A549 (cell line): Measurements from ENCODE around the gene H1-8. TPM values are rescaled to one million over a fixed set of nuclear protein-coding genes. Genes with fewer than 3 reads are reported as not detected.

ENCODE experiments used
- ATAC-seq, 2 experiments: fragments of 200-7000 bp in 1 of 2; fragments of >200 bp in 1 of 2; cut with Nextera tagmentation in 1 of 2; cut with Tn5 transposase in 1 of 2; 3 replicates each; pipeline versions ENCODE4 v1.8.0 to v1.9.1; 2018 to 2020; ENCODE audit warnings: mild to moderate bottlenecking in 1 of 2, moderate library complexity in 1 of 2
- CTCF ChIA-PET: fragments of 300-600 bp; sonication (Branson Sonifier 250); formaldehyde crosslinking; extraction: SDS; loops from one replicate; lab custom pipeline; 2021; ENCODE audit warnings: antibody characterized with exemption, inconsistent platforms; lab: Yijun Ruan, JAX
- POLR2A ChIA-PET: fragments of 350-600 bp; formaldehyde crosslinking; extraction: SDS; loops from one replicate; lab custom pipeline; 2021; ENCODE audit warnings: antibody characterized with exemption, inconsistent platforms; lab: Yijun Ruan, JAX
- DNase-seq, 2 experiments: peaks; one replicate each; pipeline versions ENCODE4 v3.0.0 to v3.0.0-alpha.2; 2011 to 2016; ENCODE audit warnings: low read depth in 1 of 2, low spot score in 1 of 2
- FAIRE-seq: peaks from 2 replicates; lab custom pipeline; 2011; peaks lifted over from hg19 to GRCh38; lab: Jason Lieb, UNC
- H3K27ac ChIP-seq, 2 experiments: fragments of >200 bp; sonication (Bioruptor Twin); formaldehyde crosslinking; 3 replicates each; pipeline ENCODE4 v1.5.1; 2016 to 2017
- H3K4me1 ChIP-seq: fragments of >200 bp; sonication (Bioruptor Twin); formaldehyde crosslinking; 3 replicates; pipeline ENCODE4 v1.6.1; 2016
- H3K4me2 ChIP-seq: fragments of >200 bp; sonication (Bioruptor Twin); formaldehyde crosslinking; 3 replicates; pipeline ENCODE4 v1.6.1; 2016
- H3K4me3 ChIP-seq: fragments of >200 bp; sonication (Bioruptor Twin); formaldehyde crosslinking; 3 replicates; pipeline ENCODE4 v1.5.1; 2016
- H3K9me3 ChIP-seq: fragments of >200 bp; sonication (Bioruptor Twin); formaldehyde crosslinking; 3 replicates; pipeline ENCODE4 v1.6.1; 2016
- CHD4 ChIP-seq: fragments of 200-600 bp; sonication (generic); IDR thresholded peaks from 2 replicates; pipeline ENCODE4 v1.6.1; 2016; ENCODE audit warnings: antibody characterized with exemption, mild to moderate bottlenecking, borderline replicate concordance
- EHF ChIP-seq: fragments of 250-450 bp; sonication (Bioruptor Pico); IDR thresholded peaks from 2 replicates; pipeline ENCODE4 v1.5.0; 2020; ENCODE audit warnings: mild to moderate bottlenecking
- EHMT2 ChIP-seq: fragments of 200-600 bp; sonication (generic); IDR thresholded peaks from 2 replicates; pipeline ENCODE4 v1.6.1; 2016; ENCODE audit warnings: antibody characterized with exemption, low read depth, mild to moderate bottlenecking, moderate library complexity
- EP300 ChIP-seq, 2 experiments: fragments of >200 bp; sonication (Bioruptor Twin); formaldehyde crosslinking; IDR thresholded peaks; 2 replicates in 1 of 2; 3 replicates in 1 of 2; pipeline ENCODE4 v1.6.1; 2016 to 2017
- FOSB ChIP-seq: fragments of 250-450 bp; sonication (Bioruptor Pico); IDR thresholded peaks from 2 replicates; pipeline ENCODE4 v1.5.0; 2020; ENCODE audit warnings: mild to moderate bottlenecking, moderate library complexity
- FOSL2 ChIP-seq, 2 experiments: fragments of 450-650 bp in 1 of 2; fragments of >200 bp in 1 of 2; sonication (Bioruptor Twin) in 1 of 2; formaldehyde crosslinking; IDR thresholded peaks; 2 replicates each; pipeline versions ENCODE4 v1.5.0 to v1.6.1; 2016 to 2020; ENCODE audit warnings: mild to moderate bottlenecking in 1 of 2, moderate library complexity in 1 of 2
- FOXS1 ChIP-seq: fragments of 250-450 bp; sonication (Bioruptor Pico); IDR thresholded peaks from 2 replicates; pipeline ENCODE4 v1.5.0; 2020; ENCODE audit warnings: mild to moderate bottlenecking, moderate library complexity
- GATA3 ChIP-seq: IDR thresholded peaks from 2 replicates; pipeline ENCODE4 v1.6.1; 2012; ENCODE audit warnings: borderline replicate concordance
- HDAC2 ChIP-seq: fragments of 200-600 bp; sonication (generic); IDR thresholded peaks from 2 replicates; pipeline ENCODE4 v1.6.1; 2016
- HEYL ChIP-seq: fragments of 250-450 bp; sonication (Bioruptor Pico); IDR thresholded peaks from 2 replicates; pipeline ENCODE4 v1.8.0; 2021; ENCODE audit warnings: mild to moderate bottlenecking, moderate library complexity
- HOXA7 ChIP-seq: fragments of 250-450 bp; sonication (Bioruptor Pico); IDR thresholded peaks from 2 replicates; pipeline ENCODE4 v1.5.0; 2020; ENCODE audit warnings: mild to moderate bottlenecking, moderate library complexity
- HOXB5 ChIP-seq: fragments of 250-450 bp; sonication (Bioruptor Pico); IDR thresholded peaks from 2 replicates; pipeline ENCODE4 v1.5.0; 2020; ENCODE audit warnings: mild to moderate bottlenecking, moderate library complexity
- JUN ChIP-seq, 2 experiments: fragments of >200 bp; sonication (Bioruptor Twin); formaldehyde crosslinking; IDR thresholded peaks; 2 replicates in 1 of 2; 3 replicates in 1 of 2; pipeline ENCODE4 v1.6.1; 2016 to 2017
- MAFK ChIP-seq: fragments of 450-650 bp; IDR thresholded peaks from 2 replicates; pipeline ENCODE4 v1.6.1; 2014; ENCODE audit not compliant: partially characterized antibody
- MYC ChIP-seq: IDR thresholded peaks from 2 replicates; pipeline ENCODE4 v1.6.1; 2012; ENCODE audit warnings: mild to moderate bottlenecking, inconsistent platforms, low read length, improper control_type of control experiment, borderline replicate concordance
- NPAS2 ChIP-seq: fragments of 250-450 bp; sonication (Bioruptor Pico); IDR thresholded peaks from 2 replicates; pipeline ENCODE4 v1.8.0; 2022; ENCODE audit warnings: mild to moderate bottlenecking, moderate library complexity, borderline replicate concordance
- NR3C1 ChIP-seq: fragments of >200 bp; sonication (Bioruptor Twin); formaldehyde crosslinking; IDR thresholded peaks from 3 replicates; pipeline ENCODE4 v1.6.1; 2017
- PHF8 ChIP-seq: fragments of 200-600 bp; sonication (generic); IDR thresholded peaks from 2 replicates; pipeline ENCODE4 v1.6.1; 2016; ENCODE audit warnings: low read depth, mild to moderate bottlenecking, antibody characterized with exemption, moderate library complexity, borderline replicate concordance
- SMC3 ChIP-seq: fragments of >200 bp; sonication (Bioruptor Twin); formaldehyde crosslinking; IDR thresholded peaks from 3 replicates; pipeline ENCODE4 v1.6.1; 2018; ENCODE audit warnings: inconsistent platforms
- SREBF2 ChIP-seq: fragments of 450-650 bp; IDR thresholded peaks from 2 replicates; pipeline ENCODE4 v1.6.1; 2014; ENCODE audit warnings: mild to moderate bottlenecking, moderate library complexity
- TP53 ChIP-seq: fragments of 250-450 bp; sonication (Bioruptor Pico); IDR thresholded peaks from 2 replicates; pipeline ENCODE4 v1.5.0; 2021; ENCODE audit warnings: mild to moderate bottlenecking, moderate library complexity
- ZNF302 ChIP-seq: fragments of 250-450 bp; sonication (Bioruptor Pico); IDR thresholded peaks from 2 replicates; pipeline ENCODE4 v1.9.0; 2021; ENCODE audit warnings: inconsistent platforms, mild to moderate bottlenecking, moderate library complexity
- WGBS: methylation state at CpG from one replicate; pipeline ENCODE4 v1.1.6; 2017; ENCODE audit errors: missing lambda C conversion rate; 5-methylcytosine and 5-hydroxymethylcytosine counted together
- polyA plus RNA-seq, 4 experiments: library from polyadenylated mRNA; depleted of rRNA in 3 of 4; stranded (reverse); fragments of >200 nt; fragmentation: RNase III in 1 of 4; extraction: RNeasy Plus Mini Kit Qiagen cat#74134 plus additional on column Dnase treatment in 1 of 4; gene quantifications; 2 replicates in 3 of 4; 3 replicates in 1 of 4; pipeline ENCODE4 v1.2.3, GENCODE V29; 2011 to 2017
- TF ChIP-seq, protein P1 (sequence below): IDR thresholded peaks from 2 replicates; pipeline ENCODE4 v1.6.1; 2012; ENCODE audit warnings: low read depth, borderline replicate concordance
- TF ChIP-seq, protein P2 (sequence below): fragments of >200 bp; sonication (Bioruptor Twin); formaldehyde crosslinking; IDR thresholded peaks from 2 replicates; pipeline ENCODE4 v1.6.1; 2016
- TF ChIP-seq, protein P3 (sequence below): fragments of 250-450 bp; sonication (Bioruptor Pico); IDR thresholded peaks from 2 replicates; pipeline ENCODE4 v1.5.0; 2021; ENCODE audit warnings: mild to moderate bottlenecking, moderate library complexity, borderline replicate concordance
- TF ChIP-seq, protein P4 (sequence below): fragments of 450-650 bp; IDR thresholded peaks from 2 replicates; pipeline ENCODE4 v1.6.1; 2014; ENCODE audit warnings: antibody characterized with exemption
- TF ChIP-seq, protein P5 (sequence below): fragments of 250-450 bp; sonication (Bioruptor Pico); IDR thresholded peaks from 2 replicates; pipeline ENCODE4 v1.5.0; 2020; ENCODE audit warnings: low read depth, mild to moderate bottlenecking, moderate library complexity
- TF ChIP-seq, protein P6 (sequence below): IDR thresholded peaks from 2 replicates; pipeline ENCODE4 v1.6.1; 2012
- TF ChIP-seq, protein P7 (sequence below): fragments of 200-600 bp; sonication (generic); IDR thresholded peaks from 2 replicates; pipeline ENCODE4 v1.6.1; 2016; ENCODE audit warnings: antibody characterized with exemption, mild to moderate bottlenecking, moderate library complexity

Gene H1-8
- polyA plus RNA-seq, 2 of the 4 experiments (the other 2 are of a cell fraction) = not detected

DNA sequence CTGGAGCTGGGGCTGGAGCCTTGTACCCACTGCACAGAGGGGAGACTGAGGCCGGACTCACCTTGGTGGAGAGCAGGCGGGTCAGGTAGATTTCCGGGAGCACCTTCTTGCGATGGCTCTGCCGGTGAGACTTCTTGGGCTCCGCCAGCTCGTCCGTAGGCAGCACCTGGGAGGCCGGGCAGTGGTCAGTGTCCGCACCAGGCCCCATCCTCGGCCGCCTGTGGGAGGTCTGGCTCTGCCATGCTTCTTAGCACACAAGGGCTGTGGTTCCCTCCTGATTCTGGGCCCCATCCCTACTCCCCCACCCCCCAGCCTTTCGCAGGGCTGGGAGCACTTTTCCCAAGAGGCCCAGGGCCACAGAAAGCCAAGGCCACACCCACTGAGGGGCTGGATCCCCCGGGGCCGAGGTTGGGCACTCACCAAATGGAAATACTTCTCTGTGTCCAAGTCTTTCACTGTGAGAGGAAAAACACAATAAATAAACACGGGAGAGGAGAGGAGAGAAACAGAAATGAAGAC is 17.4 kb downstream of the H1-8 start:
- Histone ChIP-seq H3K4me3 (no peak overlapping the region), H3K27ac (peak overlapping the region; percentile 85 to 86), H3K4me1 (peaks cover 43% of the 10 kb centered on the region), H3K4me2 (peak overlapping the region; percentile 43; the same call in 2 of the 3 replicates), H3K9me3 (no peaks in the 10 kb centered on the region)
- no peak for TF ChIP-seq CHD4
- TF ChIP-seq EP300 (IDR thresholded peaks at IDR 0.05) = no peak
- TF ChIP-seq, protein P1, sequence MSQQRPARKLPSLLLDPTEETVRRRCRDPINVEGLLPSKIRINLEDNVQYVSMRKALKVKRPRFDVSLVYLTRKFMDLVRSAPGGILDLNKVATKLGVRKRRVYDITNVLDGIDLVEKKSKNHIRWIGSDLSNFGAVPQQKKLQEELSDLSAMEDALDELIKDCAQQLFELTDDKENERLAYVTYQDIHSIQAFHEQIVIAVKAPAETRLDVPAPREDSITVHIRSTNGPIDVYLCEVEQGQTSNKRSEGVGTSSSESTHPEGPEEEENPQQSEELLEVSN = no peak
- no peak for TF ChIP-seq SREBF2
- no peak for TF ChIP-seq ZNF302 (CRISPR knock-in tag)
- TF ChIP-seq NPAS2 = no peak
- no peak for TF ChIP-seq HEYL (CRISPR knock-in tag)
- TF ChIP-seq HOXB5 (CRISPR knock-in tag) = no peak
- TF ChIP-seq, protein P2, sequence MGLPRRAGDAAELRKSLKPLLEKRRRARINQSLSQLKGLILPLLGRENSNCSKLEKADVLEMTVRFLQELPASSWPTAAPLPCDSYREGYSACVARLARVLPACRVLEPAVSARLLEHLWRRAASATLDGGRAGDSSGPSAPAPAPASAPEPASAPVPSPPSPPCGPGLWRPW = no peak
- no peak for TF ChIP-seq MYC
- TF ChIP-seq GATA3 = no peak
- TF ChIP-seq TP53 (CRISPR knock-in tag) = no peak
- no peak for TF ChIP-seq JUN (IDR thresholded peaks at IDR 0.05)
- no peak for TF ChIP-seq SMC3
- TF ChIP-seq, protein P3, sequence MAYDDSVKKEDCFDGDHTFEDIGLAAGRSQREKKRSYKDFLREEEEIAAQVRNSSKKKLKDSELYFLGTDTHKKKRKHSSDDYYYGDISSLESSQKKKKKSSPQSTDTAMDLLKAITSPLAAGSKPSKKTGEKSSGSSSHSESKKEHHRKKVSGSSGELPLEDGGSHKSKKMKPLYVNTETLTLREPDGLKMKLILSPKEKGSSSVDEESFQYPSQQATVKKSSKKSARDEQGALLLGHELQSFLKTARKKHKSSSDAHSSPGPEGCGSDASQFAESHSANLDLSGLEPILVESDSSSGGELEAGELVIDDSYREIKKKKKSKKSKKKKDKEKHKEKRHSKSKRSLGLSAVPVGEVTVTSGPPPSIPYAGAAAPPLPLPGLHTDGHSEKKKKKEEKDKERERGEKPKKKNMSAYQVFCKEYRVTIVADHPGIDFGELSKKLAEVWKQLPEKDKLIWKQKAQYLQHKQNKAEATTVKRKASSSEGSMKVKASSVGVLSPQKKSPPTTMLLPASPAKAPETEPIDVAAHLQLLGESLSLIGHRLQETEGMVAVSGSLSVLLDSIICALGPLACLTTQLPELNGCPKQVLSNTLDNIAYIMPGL (CRISPR knock-in tag) = no peak
- TF ChIP-seq, protein P4, sequence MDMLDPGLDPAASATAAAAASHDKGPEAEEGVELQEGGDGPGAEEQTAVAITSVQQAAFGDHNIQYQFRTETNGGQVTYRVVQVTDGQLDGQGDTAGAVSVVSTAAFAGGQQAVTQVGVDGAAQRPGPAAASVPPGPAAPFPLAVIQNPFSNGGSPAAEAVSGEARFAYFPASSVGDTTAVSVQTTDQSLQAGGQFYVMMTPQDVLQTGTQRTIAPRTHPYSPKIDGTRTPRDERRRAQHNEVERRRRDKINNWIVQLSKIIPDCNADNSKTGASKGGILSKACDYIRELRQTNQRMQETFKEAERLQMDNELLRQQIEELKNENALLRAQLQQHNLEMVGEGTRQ = no peak
- TF ChIP-seq FOXS1 (CRISPR knock-in tag) = no peak
- no peak for TF ChIP-seq FOSL2 (IDR thresholded peaks at IDR 0.05)
- TF ChIP-seq FOSL2 (CRISPR knock-in tag; IDR thresholded peaks at IDR 0.05) = no peak
- TF ChIP-seq EHF (CRISPR knock-in tag) = no peak
- no peak for TF ChIP-seq MAFK
- DNase-seq (no peak), ATAC-seq (no peak), FAIRE-seq (no peak)
- CTCF ChIA-PET = interaction anchor here (0.6 kb wide), 1 partner anchor 587 kb away, joined by 4 read pairs; no protein-coding TSS in a partner anchor
- WGBS = 47% methylated on average over 5 of the region's 16 CpGs
- POLR2A ChIA-PET = no interaction called here

DNA sequence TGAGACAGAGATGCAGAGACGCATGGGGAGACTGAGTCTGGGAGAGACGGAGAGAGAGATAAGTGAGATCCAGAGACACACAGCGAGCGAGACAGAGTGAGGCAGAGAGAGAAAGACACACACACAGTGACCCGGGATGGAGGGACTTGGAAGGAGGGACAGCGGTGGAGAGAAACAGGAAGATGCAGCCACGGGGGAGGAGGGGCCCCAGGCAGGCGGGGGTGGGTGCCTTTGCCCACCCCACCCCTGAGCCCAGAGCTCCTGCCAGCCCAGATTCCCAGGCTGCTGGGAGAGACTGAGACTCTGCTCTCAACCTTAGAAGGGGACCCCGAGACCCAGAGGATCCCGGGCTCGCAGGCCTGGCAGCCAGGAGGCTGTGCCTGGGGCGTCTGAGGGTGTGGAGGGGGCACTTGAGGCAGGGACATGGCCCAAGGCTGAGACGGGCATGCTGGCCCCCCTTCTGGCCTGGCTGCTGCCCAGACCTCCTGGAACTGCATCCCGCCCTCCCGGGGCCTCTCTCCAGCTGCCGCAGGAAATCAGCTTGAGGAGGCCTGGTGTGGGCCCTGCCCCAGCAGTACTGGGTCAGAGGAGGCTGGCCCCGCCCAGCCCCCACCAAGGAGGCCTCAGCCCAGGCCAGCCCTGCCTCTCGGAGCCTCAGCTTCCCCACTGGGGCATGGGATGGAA is 18.1 kb downstream of the H1-8 start:
- Histone ChIP-seq H3K4me3 (no peak overlapping the region), H3K4me1 (peaks cover 43% of the 10 kb centered on the region), H3K4me2 (peak overlapping the region; percentile 43; the same call in 2 of the 3 replicates), H3K9me3 (no peaks in the 10 kb centered on the region), H3K27ac (peak overlapping the region; percentile 85 to 86)
- ATAC-seq = peak in 1 of 2 experiments; percentile 54; a peak in 4 of 6 replicates
- POLR2A ChIA-PET = no interaction called here
- 65% methylated on average over 7 of the region's 18 CpGs for WGBS
- CTCF ChIA-PET = interaction anchor here (0.6 kb wide), 1 partner anchor 588 kb away, joined by 4 read pairs; no protein-coding TSS in a partner anchor
- no peak for FAIRE-seq
- peak in 1 of 2 experiments; percentile 24 for DNase-seq
- TF ChIP-seq, protein P5, sequence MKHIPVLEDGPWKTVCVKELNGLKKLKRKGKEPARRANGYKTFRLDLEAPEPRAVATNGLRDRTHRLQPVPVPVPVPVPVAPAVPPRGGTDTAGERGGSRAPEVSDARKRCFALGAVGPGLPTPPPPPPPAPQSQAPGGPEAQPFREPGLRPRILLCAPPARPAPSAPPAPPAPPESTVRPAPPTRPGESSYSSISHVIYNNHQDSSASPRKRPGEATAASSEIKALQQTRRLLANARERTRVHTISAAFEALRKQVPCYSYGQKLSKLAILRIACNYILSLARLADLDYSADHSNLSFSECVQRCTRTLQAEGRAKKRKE (CRISPR knock-in tag) = no peak
- TF ChIP-seq NR3C1 (no peak), PHF8 (no peak), FOSB (CRISPR knock-in tag) (no peak), HOXA7 (CRISPR knock-in tag) (no peak), HDAC2 (no peak), EHMT2 (no peak)
- TF ChIP-seq, protein P6, sequence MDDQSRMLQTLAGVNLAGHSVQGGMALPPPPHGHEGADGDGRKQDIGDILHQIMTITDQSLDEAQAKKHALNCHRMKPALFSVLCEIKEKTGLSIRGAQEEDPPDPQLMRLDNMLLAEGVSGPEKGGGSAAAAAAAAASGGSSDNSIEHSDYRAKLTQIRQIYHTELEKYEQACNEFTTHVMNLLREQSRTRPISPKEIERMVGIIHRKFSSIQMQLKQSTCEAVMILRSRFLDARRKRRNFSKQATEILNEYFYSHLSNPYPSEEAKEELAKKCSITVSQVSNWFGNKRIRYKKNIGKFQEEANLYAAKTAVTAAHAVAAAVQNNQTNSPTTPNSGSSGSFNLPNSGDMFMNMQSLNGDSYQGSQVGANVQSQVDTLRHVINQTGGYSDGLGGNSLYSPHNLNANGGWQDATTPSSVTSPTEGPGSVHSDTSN = no peak
- TF ChIP-seq, protein P7, sequence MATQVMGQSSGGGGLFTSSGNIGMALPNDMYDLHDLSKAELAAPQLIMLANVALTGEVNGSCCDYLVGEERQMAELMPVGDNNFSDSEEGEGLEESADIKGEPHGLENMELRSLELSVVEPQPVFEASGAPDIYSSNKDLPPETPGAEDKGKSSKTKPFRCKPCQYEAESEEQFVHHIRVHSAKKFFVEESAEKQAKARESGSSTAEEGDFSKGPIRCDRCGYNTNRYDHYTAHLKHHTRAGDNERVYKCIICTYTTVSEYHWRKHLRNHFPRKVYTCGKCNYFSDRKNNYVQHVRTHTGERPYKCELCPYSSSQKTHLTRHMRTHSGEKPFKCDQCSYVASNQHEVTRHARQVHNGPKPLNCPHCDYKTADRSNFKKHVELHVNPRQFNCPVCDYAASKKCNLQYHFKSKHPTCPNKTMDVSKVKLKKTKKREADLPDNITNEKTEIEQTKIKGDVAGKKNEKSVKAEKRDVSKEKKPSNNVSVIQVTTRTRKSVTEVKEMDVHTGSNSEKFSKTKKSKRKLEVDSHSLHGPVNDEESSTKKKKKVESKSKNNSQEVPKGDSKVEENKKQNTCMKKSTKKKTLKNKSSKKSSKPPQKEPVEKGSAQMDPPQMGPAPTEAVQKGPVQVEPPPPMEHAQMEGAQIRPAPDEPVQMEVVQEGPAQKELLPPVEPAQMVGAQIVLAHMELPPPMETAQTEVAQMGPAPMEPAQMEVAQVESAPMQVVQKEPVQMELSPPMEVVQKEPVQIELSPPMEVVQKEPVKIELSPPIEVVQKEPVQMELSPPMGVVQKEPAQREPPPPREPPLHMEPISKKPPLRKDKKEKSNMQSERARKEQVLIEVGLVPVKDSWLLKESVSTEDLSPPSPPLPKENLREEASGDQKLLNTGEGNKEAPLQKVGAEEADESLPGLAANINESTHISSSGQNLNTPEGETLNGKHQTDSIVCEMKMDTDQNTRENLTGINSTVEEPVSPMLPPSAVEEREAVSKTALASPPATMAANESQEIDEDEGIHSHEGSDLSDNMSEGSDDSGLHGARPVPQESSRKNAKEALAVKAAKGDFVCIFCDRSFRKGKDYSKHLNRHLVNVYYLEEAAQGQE = no peak
